NT2/D1 (cell line): ENCODE measurements around the gene DDIT3.

Experiments
- SUZ12 ChIP-seq: IDR thresholded peaks from 2 replicates; pipeline ENCODE4 v1.6.1; 2011; ENCODE audit not compliant: insufficient read length, insufficient read depth; ENCODE audit errors: extremely low read depth
- ZNF274 ChIP-seq: IDR thresholded peaks from 2 replicates; pipeline ENCODE4 v1.6.1; 2011; ENCODE audit warnings: mild to moderate bottlenecking, low read depth, low read length

- TF ChIP-seq ZNF274 (no peak), SUZ12 (no peak)
These were observed 32.6 kb upstream of the DDIT3 start for GRCh38 chr12:57552835-57553313.
